ENCODE results near the gene BATF2. TPM values are rescaled to one million over a fixed set of nuclear protein-coding genes. Genes with fewer than 3 reads are reported as not detected.

BATF2 gene
- total RNA-seq, 1 experiment from 2014 or later, result not detected

GRCh38 chr11:64963072-64963631, 33.6 kb downstream of the BATF2 start:
- no peak for DNase-seq (ENCODE audit: low read depth)

DNA sequence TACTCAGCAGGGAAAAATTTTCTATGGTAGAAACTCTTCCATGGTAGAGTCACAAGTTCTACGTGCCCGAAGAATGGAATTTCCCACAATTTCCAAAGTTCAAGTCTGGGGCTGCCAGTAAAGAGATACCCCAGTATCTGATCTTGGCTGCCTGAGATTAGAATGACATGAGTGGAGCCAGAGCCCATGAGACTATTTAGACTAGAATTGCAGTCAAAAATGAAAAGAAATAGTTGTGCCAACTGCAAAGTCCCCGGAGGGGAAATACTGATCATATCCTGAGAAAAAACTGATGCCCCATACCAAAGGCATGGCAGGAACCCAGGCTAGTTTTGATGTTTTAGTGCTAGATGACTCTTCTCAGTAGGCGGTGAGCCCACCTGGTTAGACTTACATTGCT, 36.1 kb downstream of the BATF2 start:
- DNase-seq (ENCODE audit: low read depth), result no peak

DNA sequence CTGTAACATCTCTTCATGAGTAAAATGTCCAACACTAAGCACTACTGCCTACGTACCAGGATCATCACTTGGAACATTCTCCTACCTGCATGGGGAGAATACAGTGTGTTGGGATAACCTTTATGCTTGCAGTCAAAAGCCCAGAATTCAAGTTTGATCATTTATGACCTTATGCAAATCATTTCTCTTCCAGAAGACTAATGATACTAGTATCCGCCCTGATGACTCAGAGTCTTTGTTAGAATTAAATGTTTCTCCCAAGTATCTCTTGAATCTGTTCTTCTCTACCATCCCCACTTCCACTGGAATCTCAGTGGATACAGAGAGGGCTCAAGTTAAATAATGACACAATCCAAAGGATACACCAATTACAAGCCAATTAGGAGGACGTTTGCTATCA, 37.3 kb downstream of the BATF2 start:
- no peak for DNase-seq (ENCODE audit: low read depth)

DNA sequence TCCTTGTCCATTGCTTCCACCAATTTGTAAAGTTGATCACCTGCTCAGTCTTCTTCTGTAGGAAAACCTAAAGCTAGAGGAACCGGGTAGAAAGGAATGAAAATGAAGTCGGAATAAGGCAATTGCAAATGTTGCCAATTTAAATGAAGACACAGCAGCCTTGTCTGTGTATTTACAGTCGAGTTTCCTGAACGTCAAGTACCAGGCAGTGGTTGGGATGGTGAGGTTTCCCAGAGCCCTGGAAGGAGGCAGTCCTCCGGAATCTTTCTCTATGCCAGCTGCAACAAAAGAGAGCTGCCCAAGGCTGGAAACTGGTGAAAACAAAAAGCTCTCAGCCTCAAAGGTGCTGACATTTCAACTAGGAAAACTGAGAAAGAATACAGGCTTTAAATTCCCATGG, 42.6 kb downstream of the BATF2 start:
- DNase-seq (ENCODE audit: low read depth), result no peak

- no peak for DNase-seq (ENCODE audit: low read depth)
These were observed 45.2 kb downstream of the BATF2 start for GRCh38 chr11:64951529-64951928.

- no peak for DNase-seq (ENCODE audit: low read depth)
These were observed 49.5 kb downstream of the BATF2 start for GRCh38 chr11:64947208-64947814.

Other genes with a start within 250 kb of the BATF2 start
- gene PYGM, start 237.0 kb downstream of the BATF2 start, total RNA-seq (2014; rRNA removed; shearing (Covaris generic)), result not detected in 2 replicates
- 99.7 and 151 TPM in 2 replicates for gene SF1, start 218.4 kb downstream of the BATF2 start, total RNA-seq (2014; rRNA removed; shearing (Covaris generic))
- gene MAP4K2, start 193.8 kb downstream of the BATF2 start, total RNA-seq (2014; rRNA removed; shearing (Covaris generic)), result 6.7 and 10.4 TPM in 2 replicates
- gene MEN1, start 186.4 kb downstream of the BATF2 start, total RNA-seq (2014; rRNA removed; shearing (Covaris generic)), result 14.0 and 15.0 TPM in 2 replicates
- 0.06 and 0.15 TPM in 2 replicates for gene CDC42BPG, start 152.3 kb downstream of the BATF2 start, total RNA-seq (2014; rRNA removed; shearing (Covaris generic))
- gene EHD1, start 118.3 kb downstream of the BATF2 start, total RNA-seq (2014; rRNA removed; shearing (Covaris generic)), result 27.0 and 35.6 TPM in 2 replicates
- gene ATG2A, start 79.8 kb downstream of the BATF2 start, total RNA-seq (2014; rRNA removed; shearing (Covaris generic)), result 8.2 and 11.1 TPM in 2 replicates
- gene PPP2R5B, start 72.3 kb downstream of the BATF2 start, total RNA-seq (2014; rRNA removed; shearing (Covaris generic)), result 7.8 and 8.5 TPM in 2 replicates
- not detected in 2 replicates for gene GPHA2, start 61.1 kb downstream of the BATF2 start, total RNA-seq (2014; rRNA removed; shearing (Covaris generic))
- gene MAJIN, start 24.9 kb downstream of the BATF2 start, total RNA-seq (2014; rRNA removed; shearing (Covaris generic)), result not detected in 2 replicates
- gene ARL2, start 17.2 kb upstream of the BATF2 start, total RNA-seq (2014; rRNA removed; shearing (Covaris generic)), result 83.4 and 194 TPM in 2 replicates
- 15.8 and 17.9 TPM in 2 replicates for gene SNX15, start 30.5 kb upstream of the BATF2 start, total RNA-seq (2014; rRNA removed; shearing (Covaris generic))
- gene SAC3D1, start 44.2 kb upstream of the BATF2 start, total RNA-seq (2014; rRNA removed; shearing (Covaris generic)), result 10.8 and 17.0 TPM in 2 replicates
- not detected in 2 replicates for gene NAALADL1, start 61.6 kb upstream of the BATF2 start, total RNA-seq (2014; rRNA removed; shearing (Covaris generic))
- gene CDCA5, start 87.1 kb upstream of the BATF2 start, total RNA-seq (2014; rRNA removed; shearing (Covaris generic)), result 75.2 and 77.1 TPM in 2 replicates
- 36.6 and 52.9 TPM in 2 replicates for gene ZFPL1, start 87.3 kb upstream of the BATF2 start, total RNA-seq (2014; rRNA removed; shearing (Covaris generic))
- 333 and 361 TPM in 2 replicates for gene VPS51, start 99.2 kb upstream of the BATF2 start, total RNA-seq (2014; rRNA removed; shearing (Covaris generic))
- 3.2 and 4.0 TPM in 2 replicates for gene TM7SF2, start 114.9 kb upstream of the BATF2 start, total RNA-seq (2014; rRNA removed; shearing (Covaris generic))
- 18.2 and 36.9 TPM in 2 replicates for gene ZNHIT2, start 120.7 kb upstream of the BATF2 start, total RNA-seq (2014; rRNA removed; shearing (Covaris generic))
- 578 and 654 TPM in 2 replicates for gene FAU, start 125.2 kb upstream of the BATF2 start, total RNA-seq (2014; rRNA removed; shearing (Covaris generic))
- gene MRPL49, start 125.3 kb upstream of the BATF2 start, total RNA-seq (2014; rRNA removed; shearing (Covaris generic)), result 63.2 and 68.2 TPM in 2 replicates
- gene SYVN1, start 137.5 kb upstream of the BATF2 start, total RNA-seq (2014; rRNA removed; shearing (Covaris generic)), result 8.8 and 11.5 TPM in 2 replicates
- gene SPDYC, start 173.3 kb upstream of the BATF2 start, total RNA-seq (2014; rRNA removed; shearing (Covaris generic)), result not detected in 2 replicates
- gene CAPN1, start 185.0 kb upstream of the BATF2 start, total RNA-seq (2014; rRNA removed; shearing (Covaris generic)), result 30.1 and 30.7 TPM in 2 replicates

Measured in Daoy (cell line).